ENCODE results near the gene CCDC60. TPM values are rescaled to one million over a fixed set of nuclear protein-coding genes. Genes with fewer than 3 reads are reported as not detected.

The CCDC60 gene
- total and polyA plus RNA-seq, 10 donors: not detected

DNA sequence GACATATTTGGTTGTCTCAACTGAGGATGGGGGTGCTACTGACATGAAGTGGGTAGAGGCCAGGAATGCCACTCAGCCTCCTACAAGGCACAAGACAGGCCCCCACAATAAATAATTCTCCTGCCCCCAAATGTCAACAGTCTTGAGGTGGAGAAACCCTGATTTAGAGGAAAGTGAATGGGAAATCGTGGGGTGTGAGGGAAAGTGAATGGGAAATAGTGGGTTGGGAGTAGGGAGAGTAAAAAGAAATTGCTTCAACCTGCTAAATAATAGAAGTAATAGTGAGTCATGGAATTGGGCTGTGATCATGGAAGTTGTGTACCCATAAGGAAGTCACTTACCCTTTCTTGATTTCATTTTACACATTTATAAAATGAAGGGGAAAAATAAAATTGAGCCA is 242.4 kb downstream of the CCDC60 start:
- Histone ChIP-seq H3K4me3 (no peak overlapping the region), H3K9me3 (no peaks in the 10 kb centered on the region), H3K36me3 (no peaks in the 10 kb centered on the region), H3K4me1 (peaks cover 0 to 6% (median 0%) of the 10 kb centered on the region in 6 donors), H3K27ac (no peak overlapping the region), H3K27me3 (replicated peaks in 1 of 7) (no peaks in the 10 kb centered on the region)
- TF ChIP-seq, protein P1, sequence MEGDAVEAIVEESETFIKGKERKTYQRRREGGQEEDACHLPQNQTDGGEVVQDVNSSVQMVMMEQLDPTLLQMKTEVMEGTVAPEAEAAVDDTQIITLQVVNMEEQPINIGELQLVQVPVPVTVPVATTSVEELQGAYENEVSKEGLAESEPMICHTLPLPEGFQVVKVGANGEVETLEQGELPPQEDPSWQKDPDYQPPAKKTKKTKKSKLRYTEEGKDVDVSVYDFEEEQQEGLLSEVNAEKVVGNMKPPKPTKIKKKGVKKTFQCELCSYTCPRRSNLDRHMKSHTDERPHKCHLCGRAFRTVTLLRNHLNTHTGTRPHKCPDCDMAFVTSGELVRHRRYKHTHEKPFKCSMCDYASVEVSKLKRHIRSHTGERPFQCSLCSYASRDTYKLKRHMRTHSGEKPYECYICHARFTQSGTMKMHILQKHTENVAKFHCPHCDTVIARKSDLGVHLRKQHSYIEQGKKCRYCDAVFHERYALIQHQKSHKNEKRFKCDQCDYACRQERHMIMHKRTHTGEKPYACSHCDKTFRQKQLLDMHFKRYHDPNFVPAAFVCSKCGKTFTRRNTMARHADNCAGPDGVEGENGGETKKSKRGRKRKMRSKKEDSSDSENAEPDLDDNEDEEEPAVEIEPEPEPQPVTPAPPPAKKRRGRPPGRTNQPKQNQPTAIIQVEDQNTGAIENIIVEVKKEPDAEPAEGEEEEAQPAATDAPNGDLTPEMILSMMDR (IDR thresholded peaks at IDR 0.05 in 8 of 11, conservative IDR thresholded peaks at IDR 0.05 in 3 of 11): no peak
- TF ChIP-seq POLR2A (IDR thresholded peaks at IDR 0.05) (no peak), POLR2AphosphoS5 (IDR thresholded peaks at IDR 0.05) (no peak)
- no peak for DNase-seq
- intact Hi-C loops (cut with DNase I; ENCODE audit: low total_unique reads): no loop called here
- WGBS, 5 donors: 61 to 68% (median 62%) methylated on average over 1 of the region's 1 CpG

GRCh38 chr12:119578112-119578511 is 243.6 kb downstream of the CCDC60 start:
- H3K27me3 ChIP-seq (replicated peaks in 1 of 7): no peaks in the 10 kb centered on the region
- 76 to 94% (median 89%) methylated on average over 2 of the region's 2 CpGs for WGBS, 5 donors
- H3K9me3 ChIP-seq: no peaks in the 10 kb centered on the region
- no peak overlapping the region for H3K4me3 ChIP-seq
- H3K27ac ChIP-seq: no peak overlapping the region
- H3K36me3 ChIP-seq: no peaks in the 10 kb centered on the region
- TF ChIP-seq POLR2AphosphoS5 (IDR thresholded peaks at IDR 0.05) (no peak), POLR2A (IDR thresholded peaks at IDR 0.05) (no peak)
- TF ChIP-seq, protein P1 (IDR thresholded peaks at IDR 0.05 in 8 of 11, conservative IDR thresholded peaks at IDR 0.05 in 3 of 11): no peak
- intact Hi-C loops (cut with DNase I; ENCODE audit: low total_unique reads): no loop called here
- no peak for DNase-seq
- peaks cover 0 to 6% (median 0%) of the 10 kb centered on the region in 6 donors for H3K4me1 ChIP-seq

DNA sequence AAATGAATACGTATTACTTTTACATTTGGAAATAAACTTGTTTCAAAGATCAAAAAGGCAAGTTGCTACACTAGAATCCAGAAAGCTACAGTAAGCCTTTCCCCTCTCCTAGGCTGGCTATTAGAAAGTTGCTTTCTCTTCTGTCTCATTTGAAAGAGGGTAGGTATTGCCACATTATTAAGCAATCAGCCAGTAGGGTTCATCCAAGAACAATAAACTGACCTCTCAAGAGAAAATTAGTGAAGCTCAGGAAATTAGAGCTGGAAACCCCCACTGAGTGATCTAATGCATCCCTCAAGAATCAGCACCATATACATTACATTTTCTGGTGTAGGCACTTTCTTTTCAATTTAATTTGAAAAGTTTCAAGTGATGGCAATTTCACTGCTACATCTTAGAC is 254.6 kb downstream of the CCDC60 start:
- Histone ChIP-seq H3K27ac (no peak overlapping the region), H3K36me3 (no peaks in the 10 kb centered on the region), H3K9me3 (no peaks in the 10 kb centered on the region), H3K4me3 (no peak overlapping the region), H3K4me1 (peaks cover 0 to 9% (median 4%) of the 10 kb centered on the region in 6 donors), H3K27me3 (replicated peaks in 1 of 7) (peaks cover 0 to 52% (median 13%) of the 10 kb centered on the region in 7 donors)
- TF ChIP-seq POLR2A (IDR thresholded peaks at IDR 0.05): no peak
- intact Hi-C loops (cut with DNase I; ENCODE audit: low total_unique reads): no loop called here
- 74 to 85% (median 76%) methylated on average over 1 of the region's 1 CpG for WGBS, 5 donors
- no peak for DNase-seq

- intact Hi-C loops (cut with DNase I; ENCODE audit: low total_unique reads): no loop called here
- Histone ChIP-seq H3K4me3 (no peak overlapping the region), H3K9me3 (no peaks in the 10 kb centered on the region), H3K27me3 (replicated peaks in 1 of 7) (peaks cover 0 to 58% (median 16%) of the 10 kb centered on the region in 7 donors), H3K36me3 (no peaks in the 10 kb centered on the region), H3K27ac (no peak overlapping the region), H3K4me1 (peaks cover 0 to 14% (median 4%) of the 10 kb centered on the region in 6 donors)
- DNase-seq: no peak
- TF ChIP-seq POLR2AphosphoS5 (IDR thresholded peaks at IDR 0.05) (no peak), POLR2A (IDR thresholded peaks at IDR 0.05) (no peak)
- TF ChIP-seq, protein P1 (IDR thresholded peaks at IDR 0.05 in 8 of 11, conservative IDR thresholded peaks at IDR 0.05 in 3 of 11): no peak
- 81 to 94% (median 86%) methylated on average over 4 of the region's 4 CpGs for whole genome bisulfite sequencing, 5 donors
These were observed 255.1 kb downstream of the CCDC60 start for GRCh38 chr12:119589634-119590033.

Other genes with a start within 250 kb of the CCDC60 start
- 100 to 1,000 TPM in 1 of 7 donors, 10 to 100 TPM in 6; 38.3 to 109 (median 56.8) TPM for gene HSPB8, start 155.8 kb upstream of the CCDC60 start, total RNA-seq
- gene HSPB8, start 155.8 kb upstream of the CCDC60 start, polyA plus RNA-seq: 10 to 100 TPM; 14.1 to 44.7 (median 22.2) TPM